Activated naive CD4-positive, alpha-beta T cell treated with anti-CD3 and anti-CD28 coated beads, Interleukin-2, amount 10 ng/mL, durations not matched to agents 7 days and 5 days (primary cell): ENCODE results near the gene SMYD1.

Experiments used
- CTCF ChIA-PET: fragments of 350-600 bp; sonication (Branson Sonifier 250); formaldehyde crosslinking; loops from one replicate; lab custom pipeline; 2021; ENCODE audit warnings: antibody characterized with exemption; lab: Charles Lee
- DNase-seq: peaks from one replicate; pipeline ENCODE4 v3.0.0-alpha.2; 2020
- H3K27ac Mint-ChIP-seq: one replicate; pipeline ENCODE4 v1.8.0; 2021; ENCODE audit warnings: mild to moderate bottlenecking, moderate library complexity, mixed read lengths
- H3K27me3 Mint-ChIP-seq: one replicate; pipeline ENCODE4 v1.8.0; 2021; ENCODE audit warnings: mild to moderate bottlenecking, mixed read lengths
- H3K36me3 Mint-ChIP-seq: one replicate; pipeline ENCODE4 v1.8.0; 2021; ENCODE audit warnings: mixed read lengths
- H3K4me1 Mint-ChIP-seq: one replicate; pipeline ENCODE4 v1.8.0; 2021; ENCODE audit warnings: mixed read lengths
- H3K4me3 Mint-ChIP-seq: one replicate; pipeline ENCODE4 v1.8.0; 2021; ENCODE audit warnings: mild to moderate bottlenecking, moderate library complexity, mixed read lengths
- H3K9me3 Mint-ChIP-seq: one replicate; pipeline ENCODE4 v1.8.0; 2021; ENCODE audit warnings: mixed read lengths

SMYD1 gene

DNA sequence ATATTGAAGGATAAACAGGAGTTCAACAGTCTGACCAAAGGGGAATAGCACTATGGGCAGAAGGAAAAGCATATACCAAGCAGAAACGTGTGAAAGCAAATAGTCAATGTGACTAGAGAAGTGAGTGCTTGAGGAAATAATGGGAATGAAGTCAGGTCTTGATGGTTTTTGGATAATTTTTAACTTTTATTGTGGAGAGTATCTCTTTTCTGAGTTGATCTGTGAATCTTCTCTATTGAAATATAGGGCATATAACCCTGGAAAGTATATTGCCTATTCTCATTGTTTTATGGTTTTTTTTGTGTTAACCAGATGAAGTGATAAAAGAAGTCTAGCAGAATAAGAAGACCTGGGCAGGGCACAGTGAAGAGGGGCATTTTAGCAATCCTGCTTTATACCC, 76.6 kb downstream of the SMYD1 start:
- Mint-ChIP-seq H3K9me3 (peaks cover 8% of the 10 kb centered on the region), H3K27ac (no peak overlapping the region), H3K27me3 (peaks cover 21% of the 10 kb centered on the region), H3K36me3 (peaks cover 1% of the 10 kb centered on the region), H3K4me1 (no peaks in the 10 kb centered on the region), H3K4me3 (no peak overlapping the region)
- CTCF ChIA-PET, result no interaction called here
- DNase-seq, result no peak

DNA sequence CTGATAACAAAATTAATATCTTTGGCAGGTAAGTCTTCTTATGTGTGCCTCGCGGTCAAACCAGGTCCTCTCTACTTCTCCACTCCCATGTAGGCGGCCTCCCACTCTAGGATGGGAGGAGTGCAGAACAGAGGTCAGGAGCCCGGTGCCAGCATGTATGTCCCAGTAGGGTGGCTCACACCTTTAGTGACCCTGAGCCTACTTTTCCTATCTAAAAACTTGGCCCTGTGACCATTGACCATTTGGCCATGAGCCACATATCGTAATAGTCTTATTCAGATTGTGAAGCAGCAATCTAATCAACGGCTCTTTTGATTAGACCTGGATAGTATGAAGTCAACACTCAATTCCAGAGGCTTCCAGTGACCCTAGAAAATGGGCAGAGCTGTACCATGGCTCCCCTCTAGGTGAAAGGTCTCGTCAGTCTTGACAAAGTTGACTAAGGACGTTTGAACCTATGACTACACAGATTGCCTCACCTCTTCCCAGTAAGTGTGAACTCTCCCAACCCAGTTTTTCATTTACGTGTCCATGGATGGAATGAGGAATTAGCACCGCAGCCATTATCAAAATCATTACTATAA, 77.4 kb downstream of the SMYD1 start:
- H3K27me3 Mint-ChIP-seq, result peaks cover 21% of the 10 kb centered on the region
- H3K4me3 Mint-ChIP-seq, result no peak overlapping the region
- CTCF ChIA-PET, result no interaction called here
- H3K4me1 Mint-ChIP-seq, result no peaks in the 10 kb centered on the region
- no peak for DNase-seq
- H3K9me3 Mint-ChIP-seq, result peaks cover 9% of the 10 kb centered on the region
- H3K27ac Mint-ChIP-seq, result no peak overlapping the region
- peaks cover 2% of the 10 kb centered on the region for H3K36me3 Mint-ChIP-seq

DNA sequence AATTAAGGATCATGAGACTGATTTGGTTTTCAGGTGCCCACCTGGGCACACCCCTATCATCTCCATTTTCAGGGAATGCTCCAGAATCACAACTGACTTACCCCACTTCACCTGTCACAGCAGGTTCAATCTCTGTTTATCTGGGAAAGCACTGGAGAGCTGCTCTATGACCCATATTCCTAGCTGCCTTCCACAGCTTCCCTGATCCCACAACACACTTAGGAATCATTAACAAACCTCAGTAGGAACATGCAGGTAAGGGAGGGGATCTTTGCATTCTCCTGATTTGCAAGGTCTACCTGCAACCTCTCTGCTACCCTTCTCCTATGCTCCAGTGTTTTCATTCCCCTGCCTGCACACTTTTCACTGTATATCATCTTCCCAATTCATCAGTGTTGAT, 79.0 kb downstream of the SMYD1 start:
- Mint-ChIP-seq H3K9me3 (peaks cover 9% of the 10 kb centered on the region), H3K4me3 (no peak overlapping the region), H3K4me1 (no peaks in the 10 kb centered on the region), H3K36me3 (peaks cover 2% of the 10 kb centered on the region), H3K27me3 (peaks cover 14% of the 10 kb centered on the region), H3K27ac (no peak overlapping the region)
- CTCF ChIA-PET, result interaction anchor here (1.0 to 2.1 kb wide), 3 partner anchors 13 to 137 kb away, joined by 3 to 6 read pairs (median 3); no protein-coding TSS in a partner anchor
- DNase-seq, result no peak

DNA sequence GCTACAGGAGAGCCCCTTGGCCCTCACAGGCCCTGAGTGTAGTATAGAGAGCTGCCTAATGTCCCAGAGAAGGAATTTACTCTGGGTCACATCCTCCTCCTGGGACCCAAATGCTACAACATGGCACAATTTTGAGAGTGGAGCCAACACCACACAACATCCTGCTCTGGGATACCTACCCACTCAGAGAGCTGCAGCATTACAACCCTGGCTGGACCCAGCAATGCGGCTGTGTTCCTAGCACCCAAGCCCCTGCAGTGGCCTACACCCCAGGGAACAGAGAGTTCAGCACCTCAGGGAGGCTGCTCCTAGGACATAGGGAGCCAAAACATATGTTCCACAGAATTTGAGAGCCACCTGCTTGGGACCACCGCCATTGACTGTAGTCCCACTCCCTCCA, 79.5 kb downstream of the SMYD1 start:
- CTCF ChIA-PET, result interaction anchor here (1.0 to 2.1 kb wide), 3 partner anchors 13 to 137 kb away, joined by 3 to 6 read pairs (median 3); no protein-coding TSS in a partner anchor

DNA sequence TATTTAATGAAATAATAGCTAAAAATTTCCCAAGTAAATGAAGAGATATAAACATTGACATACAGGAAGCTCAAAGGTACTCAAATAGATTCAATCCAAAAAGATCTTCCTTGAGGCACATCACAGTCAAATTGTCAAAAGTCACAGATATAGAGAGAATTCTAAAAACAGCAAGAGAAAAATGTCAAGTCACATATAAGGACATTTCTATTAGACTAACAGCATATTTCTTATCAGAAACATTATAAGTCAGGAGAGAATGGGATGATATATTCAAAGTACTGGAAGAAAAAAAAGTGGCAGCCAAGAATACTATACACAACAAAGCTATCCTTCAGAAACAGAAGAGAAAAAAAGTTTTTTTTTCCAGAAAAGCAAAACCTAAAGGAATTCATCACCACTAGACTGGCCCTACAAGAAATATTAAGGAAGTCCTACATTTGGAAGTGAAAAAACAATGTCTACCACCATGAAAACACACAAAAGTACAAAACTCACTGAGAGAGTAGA, 81.4 kb downstream of the SMYD1 start:
- Mint-ChIP-seq H3K9me3 (peaks cover 16% of the 10 kb centered on the region), H3K4me1 (no peaks in the 10 kb centered on the region), H3K36me3 (peaks cover 2% of the 10 kb centered on the region), H3K4me3 (no peak overlapping the region), H3K27ac (no peak overlapping the region), H3K27me3 (peaks cover 9% of the 10 kb centered on the region)
- CTCF ChIA-PET, result no interaction called here
- no peak for DNase-seq

More for the DNA sequence above, 79.5 kb downstream of the SMYD1 start:
- no peak overlapping the region for H3K4me3 Mint-ChIP-seq
- H3K27ac Mint-ChIP-seq, result no peak overlapping the region
- peaks cover 9% of the 10 kb centered on the region for H3K9me3 Mint-ChIP-seq
- H3K27me3 Mint-ChIP-seq, result peaks cover 9% of the 10 kb centered on the region
- H3K36me3 Mint-ChIP-seq, result peaks cover 2% of the 10 kb centered on the region
- DNase-seq, result no peak
- H3K4me1 Mint-ChIP-seq, result no peaks in the 10 kb centered on the region

DNA sequence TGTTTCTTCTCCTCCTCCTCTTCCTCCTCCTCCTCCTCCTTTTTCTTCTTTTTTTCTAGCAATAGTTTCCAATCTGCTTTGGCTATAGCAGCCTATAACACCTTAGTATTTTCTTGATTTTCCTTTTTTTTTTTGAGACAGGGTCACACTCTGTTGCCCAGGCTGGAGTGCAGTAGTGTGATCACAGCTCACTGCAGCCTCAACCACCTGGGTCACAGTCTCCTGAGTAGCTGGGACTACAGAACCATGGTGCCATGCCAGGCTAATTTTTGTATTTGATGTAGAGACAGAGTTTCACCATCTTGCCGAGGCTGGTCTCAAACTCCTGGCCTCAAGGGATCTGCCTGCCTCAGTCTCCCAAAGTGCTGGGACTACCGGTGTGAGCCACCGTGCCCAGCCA, 91.9 kb downstream of the SMYD1 start:
- CTCF ChIA-PET, result interaction anchor here (0.7 to 6.0 kb wide), 9 partner anchors 10 to 158 kb away, joined by 3 to 94 read pairs (median 5); partner anchors contain the start of gene THNSL2
- H3K9me3 Mint-ChIP-seq, result no peaks in the 10 kb centered on the region
- no peaks in the 10 kb centered on the region for H3K36me3 Mint-ChIP-seq
- no peak overlapping the region for H3K4me3 Mint-ChIP-seq
- DNase-seq, result no peak
- H3K4me1 Mint-ChIP-seq, result no peaks in the 10 kb centered on the region
- H3K27ac Mint-ChIP-seq, result no peak overlapping the region
- H3K27me3 Mint-ChIP-seq, result no peaks in the 10 kb centered on the region

DNA sequence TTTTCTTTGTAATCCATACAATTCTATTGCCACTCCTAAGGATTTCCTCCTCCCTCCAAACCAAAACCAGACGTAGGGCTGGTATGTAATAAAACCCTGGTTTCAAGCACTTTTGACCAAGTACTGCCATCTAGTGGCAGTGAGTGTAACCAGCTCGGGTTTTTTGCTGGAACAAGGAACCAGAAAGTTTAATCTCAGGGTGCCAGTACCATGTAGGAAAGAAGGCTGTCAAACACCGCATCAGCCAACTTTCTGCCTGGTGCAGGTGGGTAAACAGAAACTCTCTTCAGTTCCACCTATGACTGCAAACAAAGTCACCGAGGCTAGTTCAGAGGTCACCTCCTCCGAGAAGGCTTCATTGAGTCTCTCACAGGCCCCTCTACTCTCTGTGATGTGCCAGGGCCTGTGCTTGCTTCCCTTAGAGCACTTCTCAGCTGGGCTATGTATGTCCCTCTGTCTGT, 92.4 kb downstream of the SMYD1 start:
- Mint-ChIP-seq H3K4me3 (no peak overlapping the region), H3K36me3 (no peaks in the 10 kb centered on the region), H3K27ac (no peak overlapping the region), H3K4me1 (no peaks in the 10 kb centered on the region), H3K27me3 (no peaks in the 10 kb centered on the region), H3K9me3 (no peaks in the 10 kb centered on the region)
- CTCF ChIA-PET, result interaction anchor here (0.7 to 6.0 kb wide), 9 partner anchors 9 to 158 kb away, joined by 3 to 94 read pairs (median 5); partner anchors contain the start of gene THNSL2
- peak; percentile 62 for DNase-seq

DNA sequence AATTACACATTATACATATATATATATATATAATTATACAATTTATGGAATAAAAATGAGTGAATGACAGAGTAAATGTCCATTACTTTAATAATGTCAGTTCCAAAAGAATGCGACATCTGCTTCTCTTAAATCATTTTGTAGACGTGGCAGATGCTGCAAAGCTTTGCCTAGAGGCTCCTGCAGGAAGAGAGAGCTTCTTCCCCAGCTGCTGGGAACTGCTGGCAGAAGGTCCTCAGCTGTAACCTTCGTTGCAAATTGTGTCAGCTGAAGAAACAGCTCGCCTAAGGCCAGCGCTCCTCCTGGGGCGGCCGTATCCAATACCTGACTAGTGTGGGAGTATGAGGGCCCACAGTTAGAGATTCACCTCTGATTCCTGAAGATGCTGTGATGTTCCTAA, 92.9 kb downstream of the SMYD1 start:
- H3K27me3 Mint-ChIP-seq, result no peaks in the 10 kb centered on the region
- CTCF ChIA-PET, result interaction anchor here (1.5 to 6.0 kb wide), 7 partner anchors 9 to 159 kb away, joined by 4 to 94 read pairs (median 6); partner anchors contain the start of gene THNSL2
- DNase-seq, result no peak
- H3K9me3 Mint-ChIP-seq, result no peaks in the 10 kb centered on the region
- H3K36me3 Mint-ChIP-seq, result no peaks in the 10 kb centered on the region
- H3K4me3 Mint-ChIP-seq, result no peak overlapping the region
- H3K27ac Mint-ChIP-seq, result no peak overlapping the region
- no peaks in the 10 kb centered on the region for H3K4me1 Mint-ChIP-seq

DNA sequence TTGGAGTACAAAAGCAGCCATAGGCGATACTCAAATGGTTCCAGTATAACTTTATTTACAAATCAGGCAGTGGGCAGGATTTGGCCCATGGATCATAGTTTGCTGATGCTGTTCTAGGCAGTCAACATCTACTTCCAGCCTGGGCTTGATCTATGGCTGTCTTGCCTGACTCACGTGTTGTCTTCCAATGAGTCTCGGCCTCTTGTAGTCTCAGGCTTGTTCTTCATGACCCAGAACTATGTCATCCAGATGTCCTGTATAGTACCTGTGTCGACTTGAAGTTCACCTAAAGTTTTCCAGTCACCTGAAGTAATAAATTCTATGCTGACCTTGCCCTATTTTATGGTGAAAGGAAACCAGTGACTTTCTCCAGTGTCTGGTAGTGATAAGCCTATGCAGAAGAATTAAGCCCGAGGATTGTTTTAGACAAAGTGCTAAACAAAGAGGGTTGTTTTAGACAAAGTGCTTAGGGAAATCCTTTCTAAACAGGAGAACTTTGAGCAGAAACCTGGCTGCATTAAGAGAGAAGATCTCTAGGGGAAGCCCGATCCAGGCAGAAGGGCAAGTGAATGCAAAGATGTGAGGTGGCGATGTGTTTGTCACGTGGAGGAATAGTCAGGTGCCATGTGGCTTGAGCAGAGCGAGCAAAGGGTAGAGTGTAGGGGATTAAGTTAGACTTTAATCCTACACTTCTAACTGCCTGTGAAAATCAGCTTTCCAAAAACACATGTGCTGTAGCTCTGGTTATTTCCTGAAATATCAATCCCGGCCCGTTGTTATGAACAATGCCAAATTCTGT, 94.0 kb downstream of the SMYD1 start:
- Mint-ChIP-seq H3K27ac (no peak overlapping the region), H3K27me3 (no peaks in the 10 kb centered on the region), H3K36me3 (no peaks in the 10 kb centered on the region), H3K4me3 (no peak overlapping the region), H3K4me1 (no peaks in the 10 kb centered on the region), H3K9me3 (no peaks in the 10 kb centered on the region)
- no peak for DNase-seq
- CTCF ChIA-PET, result interaction anchor here (2.3 to 6.0 kb wide), 3 partner anchors 7 to 101 kb away, joined by 9 to 94 read pairs (median 14); partner anchors contain the start of gene THNSL2
